HepG2 (cell line): Measurements from ENCODE around the gene SOCS1. TPM values are rescaled to one million over a fixed set of nuclear protein-coding genes. Genes with fewer than 3 reads are reported as not detected.

Source experiments
- E2F5 ChIP-seq: sonication (generic); formaldehyde crosslinking; conservative IDR thresholded peaks from 2 replicates; pipeline ENCODE4 v1.4.0; 2020; ENCODE audit warnings: missing genetic modification reagents
- MTF2 ChIP-seq: sonication (generic); formaldehyde crosslinking; IDR thresholded peaks from 2 replicates; pipeline ENCODE4 v1.5.0; 2020; ENCODE audit warnings: missing genetic modification reagents, borderline replicate concordance
- NFIB ChIP-seq: sonication (generic); formaldehyde crosslinking; IDR thresholded peaks from 2 replicates; pipeline ENCODE4 v1.9.0; 2021; ENCODE audit warnings: missing genetic modification reagents, mild to moderate bottlenecking, borderline replicate concordance
- NFRKB ChIP-seq: fragments of 450-650 bp; IDR thresholded peaks from 2 replicates; pipeline ENCODE4 v1.6.1; 2017
- ONECUT2 ChIP-seq: sonication (generic); formaldehyde crosslinking; IDR thresholded peaks from 2 replicates; pipeline ENCODE4 v1.4.0; 2020; ENCODE audit warnings: missing genetic modification reagents
- THAP8 ChIP-seq: sonication (generic); formaldehyde crosslinking; IDR thresholded peaks from 2 replicates; pipeline ENCODE4 v1.5.1; 2020; ENCODE audit warnings: missing genetic modification reagents, mild to moderate bottlenecking, borderline replicate concordance
- ZFP37 ChIP-seq: sonication (generic); formaldehyde crosslinking; IDR thresholded peaks from 2 replicates; pipeline ENCODE4 v1.4.0; 2020; ENCODE audit warnings: missing genetic modification reagents, borderline replicate concordance
- ZNF10 ChIP-seq: sonication (generic); formaldehyde crosslinking; IDR thresholded peaks from 2 replicates; pipeline ENCODE4 v1.4.0; 2020; ENCODE audit warnings: mild to moderate bottlenecking, low read depth, missing genetic modification reagents, borderline replicate concordance
- ZNF235 ChIP-seq: sonication (generic); formaldehyde crosslinking; IDR thresholded peaks from 2 replicates; pipeline ENCODE4 v1.8.1; 2023; ENCODE audit warnings: mild to moderate bottlenecking, missing genetic modification reagents, borderline replicate concordance
- ZNF318 ChIP-seq: sonication (generic); formaldehyde crosslinking; IDR thresholded peaks from 2 replicates; pipeline ENCODE4 v1.4.0; 2020; ENCODE audit warnings: mild to moderate bottlenecking, missing genetic modification reagents
- ZNF414 ChIP-seq: sonication (generic); formaldehyde crosslinking; IDR thresholded peaks from 2 replicates; pipeline ENCODE4 v1.5.0; 2020; ENCODE audit warnings: missing genetic modification reagents
- ZNF619 ChIP-seq: sonication (generic); formaldehyde crosslinking; IDR thresholded peaks from 2 replicates; pipeline ENCODE4 v1.4.0; 2020; ENCODE audit warnings: mild to moderate bottlenecking, missing genetic modification reagents
- polyA plus RNA-seq, 8 experiments: library from polyadenylated mRNA; depleted of rRNA in 3 of 8; stranded (reverse) in 7 of 8; unstranded in 1 of 8; fragments of >200 nt; fragmentation: Illumina TruSeq in 4 of 8; extraction: Trizol in 4 of 8; gene quantifications; 2 replicates each; pipeline versions ENCODE4 v1.2.1 to v1.2.3, GENCODE V29; 2011 to 2016; ENCODE audit warnings: low read depth in 4 of 8, missing spikeins in 1 of 8, mixed read lengths in 1 of 8; ENCODE audit not compliant: insufficient read depth in 1 of 8
- total RNA-seq, 5 experiments: library from RNA; depleted of rRNA; stranded (reverse); fragments of >200 nt; fragmentation: Illumina TruSeq; extraction: Trizol; gene quantifications; 2 replicates each; pipeline ENCODE4 v1.2.3, GENCODE V29; 2016; ENCODE audit warnings: low read depth in 1 of 5

The SOCS1 gene
- total and polyA plus RNA-seq, 2 of the 13 experiments (the other 11 are each of a cell fraction or from before 2014, with no cell fraction given), result 5.3 to 6.3 TPM

GRCh38 chr16:11255737-11256660, at the start of gene SOCS1 (continued):
- TF ChIP-seq NFIB, result no peak
- no peak; the same call in 1 of the 2 replicates for TF ChIP-seq ZNF235 (CRISPR knock-in tag)
- no peak; the same call in 1 of the 2 replicates for TF ChIP-seq MTF2
- 0 out of 2 replicates have a peak, but pooled peaks have one; percentile 22 for TF ChIP-seq ONECUT2
- TF ChIP-seq ZNF10, result no peak
- peak; percentile 58; the same call in 1 of the 2 replicates for TF ChIP-seq ZNF414 (CRISPR knock-in tag)
- TF ChIP-seq ZNF619, result peak; percentile 74; the same call in 1 of the 2 replicates
- 0 out of 2 replicates have a peak, but pooled peaks have one; percentile 85 for TF ChIP-seq ZFP37 (CRISPR knock-in tag)
- peak; percentile 96 for TF ChIP-seq THAP8 (CRISPR knock-in tag)
- no peak for TF ChIP-seq NFRKB
- no peak for TF ChIP-seq ZNF318 (CRISPR knock-in tag)
- TF ChIP-seq E2F5 (CRISPR knock-in tag), result peak; percentile 48; the same call in 1 of the 2 replicates
